Measurements from ENCODE around the gene SEC22A. TPM values are rescaled to one million over a fixed set of nuclear protein-coding genes. Genes with fewer than 3 reads are reported as not detected.

Gene SEC22A
- total and polyA plus RNA-seq, 2 of the 13 experiments (the other 11 are each of a cell fraction or from before 2014, with no cell fraction given), result 14.1 to 17.3 TPM

DNA sequence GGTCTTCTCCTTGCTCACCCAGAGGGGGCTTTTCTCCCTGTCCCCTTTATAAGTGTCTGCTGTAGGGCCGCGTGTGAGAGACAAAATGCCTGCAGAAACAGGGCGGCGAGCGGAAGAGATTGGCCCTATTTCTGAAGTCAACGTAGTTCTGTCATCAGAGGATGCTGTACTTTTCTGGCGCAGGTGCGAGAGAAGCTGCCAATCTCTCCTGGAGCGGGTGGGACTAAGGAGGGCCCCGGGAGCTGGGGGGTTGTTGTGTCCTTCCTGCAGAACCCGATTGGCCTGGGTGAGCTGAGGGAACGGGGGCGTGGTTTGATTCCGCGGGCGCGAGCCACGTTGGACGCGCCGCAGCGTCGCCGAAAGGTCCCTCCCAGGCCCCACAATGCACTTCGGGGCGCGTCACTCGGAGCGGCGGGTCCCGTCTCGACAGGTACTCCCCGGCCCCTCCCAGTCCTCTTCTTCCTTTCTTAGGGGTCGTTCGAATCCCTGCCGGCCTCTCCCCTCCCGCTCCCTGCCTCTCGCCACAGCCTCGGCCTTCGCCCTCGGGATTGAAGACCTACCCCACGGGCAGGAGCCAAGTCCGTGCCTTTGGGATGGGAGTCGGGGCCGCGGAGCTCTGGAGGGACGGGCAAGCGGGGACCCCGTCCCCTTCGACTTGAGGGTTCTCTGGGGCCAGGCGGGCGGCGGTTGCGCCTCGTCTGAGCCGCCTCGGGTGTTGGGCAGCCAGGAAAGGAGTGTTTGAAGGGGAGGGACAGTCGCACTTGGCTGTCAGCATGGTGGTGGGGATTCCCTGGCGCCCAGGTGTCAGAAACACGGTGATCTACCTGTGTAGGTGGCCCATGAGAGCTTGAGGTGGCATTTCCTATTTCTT, at the start of gene SEC22A (continued):
- TF ChIP-seq ZNF841 (CRISPR knock-in tag; IDR thresholded peaks at IDR 0.05; ENCODE audit: borderline replicate concordance) (no peak), MAFK (conservative IDR thresholded peaks at IDR 0.05 in 1 of 2, IDR thresholded peaks at IDR 0.05 in 1 of 2; ENCODE audit: low read length in 2 of 2) (no peak), ZNF343 (CRISPR knock-in tag; IDR thresholded peaks at IDR 0.05) (peak; percentile 60; the same call in 1 of the 2 replicates), ZNF207 (IDR thresholded peaks at IDR 0.05; ENCODE audit: borderline replicate concordance) (no peak), POLR2AphosphoS2 (IDR thresholded peaks at IDR 0.05; ENCODE audit: low read depth, low read length) (0 out of 2 replicates have a peak, but pooled peaks have one; percentile 57), ZNF101 (CRISPR knock-in tag; IDR thresholded peaks at IDR 0.05; ENCODE audit: borderline replicate concordance, low read depth) (0 out of 2 replicates have a peak, but pooled peaks have one; percentile 22), SRSF9 (IDR thresholded peaks at IDR 0.05; ENCODE audit: borderline replicate concordance, insufficient read depth, low read depth, low read length, poor library complexity, severe bottlenecking) (no peak), ZNF256 (CRISPR knock-in tag; conservative IDR thresholded peaks at IDR 0.05) (no peak), MTF2 (CRISPR knock-in tag; IDR thresholded peaks at IDR 0.05; ENCODE audit: borderline replicate concordance) (no peak), NFYB (CRISPR knock-in tag; IDR thresholded peaks at IDR 0.05) (peak; percentile 84), HNRNPK (IDR thresholded peaks at IDR 0.05; ENCODE audit: low read depth, low read length, poor library complexity, severe bottlenecking) (peak; percentile 29), RFXANK (CRISPR knock-in tag; IDR thresholded peaks at IDR 0.05) (no peak), SKI (IDR thresholded peaks at IDR 0.05; ENCODE audit: partially characterized antibody) (no peak), REL (CRISPR knock-in tag; conservative IDR thresholded peaks at IDR 0.05) (no peak), ZNF367 (CRISPR knock-in tag; IDR thresholded peaks at IDR 0.05; ENCODE audit: borderline replicate concordance) (no peak), FLYWCH1 (CRISPR knock-in tag; IDR thresholded peaks at IDR 0.05) (no peak), RBM39 (IDR thresholded peaks at IDR 0.05; ENCODE audit: low read depth, low read length, poor library complexity, severe bottlenecking) (no peak), AKAP8 (CRISPR knock-in tag; IDR thresholded peaks at IDR 0.05) (no peak)
- TF ChIP-seq, protein P1, sequence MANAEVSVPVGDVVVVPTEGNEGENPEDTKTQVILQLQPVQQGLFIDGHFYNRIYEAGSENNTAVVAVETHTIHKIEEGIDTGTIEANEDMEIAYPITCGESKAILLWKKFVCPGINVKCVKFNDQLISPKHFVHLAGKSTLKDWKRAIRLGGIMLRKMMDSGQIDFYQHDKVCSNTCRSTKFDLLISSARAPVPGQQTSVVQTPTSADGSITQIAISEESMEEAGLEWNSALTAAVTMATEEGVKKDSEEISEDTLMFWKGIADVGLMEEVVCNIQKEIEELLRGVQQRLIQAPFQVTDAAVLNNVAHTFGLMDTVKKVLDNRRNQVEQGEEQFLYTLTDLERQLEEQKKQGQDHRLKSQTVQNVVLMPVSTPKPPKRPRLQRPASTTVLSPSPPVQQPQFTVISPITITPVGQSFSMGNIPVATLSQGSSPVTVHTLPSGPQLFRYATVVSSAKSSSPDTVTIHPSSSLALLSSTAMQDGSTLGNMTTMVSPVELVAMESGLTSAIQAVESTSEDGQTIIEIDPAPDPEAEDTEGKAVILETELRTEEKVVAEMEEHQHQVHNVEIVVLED (CRISPR knock-in tag; IDR thresholded peaks at IDR 0.05; ENCODE audit: borderline replicate concordance), result peak; percentile 95
- TF ChIP-seq, protein P2, sequence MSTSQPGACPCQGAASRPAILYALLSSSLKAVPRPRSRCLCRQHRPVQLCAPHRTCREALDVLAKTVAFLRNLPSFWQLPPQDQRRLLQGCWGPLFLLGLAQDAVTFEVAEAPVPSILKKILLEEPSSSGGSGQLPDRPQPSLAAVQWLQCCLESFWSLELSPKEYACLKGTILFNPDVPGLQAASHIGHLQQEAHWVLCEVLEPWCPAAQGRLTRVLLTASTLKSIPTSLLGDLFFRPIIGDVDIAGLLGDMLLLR (CRISPR knock-in tag; IDR thresholded peaks at IDR 0.05), result no peak
- TF ChIP-seq, protein P3, sequence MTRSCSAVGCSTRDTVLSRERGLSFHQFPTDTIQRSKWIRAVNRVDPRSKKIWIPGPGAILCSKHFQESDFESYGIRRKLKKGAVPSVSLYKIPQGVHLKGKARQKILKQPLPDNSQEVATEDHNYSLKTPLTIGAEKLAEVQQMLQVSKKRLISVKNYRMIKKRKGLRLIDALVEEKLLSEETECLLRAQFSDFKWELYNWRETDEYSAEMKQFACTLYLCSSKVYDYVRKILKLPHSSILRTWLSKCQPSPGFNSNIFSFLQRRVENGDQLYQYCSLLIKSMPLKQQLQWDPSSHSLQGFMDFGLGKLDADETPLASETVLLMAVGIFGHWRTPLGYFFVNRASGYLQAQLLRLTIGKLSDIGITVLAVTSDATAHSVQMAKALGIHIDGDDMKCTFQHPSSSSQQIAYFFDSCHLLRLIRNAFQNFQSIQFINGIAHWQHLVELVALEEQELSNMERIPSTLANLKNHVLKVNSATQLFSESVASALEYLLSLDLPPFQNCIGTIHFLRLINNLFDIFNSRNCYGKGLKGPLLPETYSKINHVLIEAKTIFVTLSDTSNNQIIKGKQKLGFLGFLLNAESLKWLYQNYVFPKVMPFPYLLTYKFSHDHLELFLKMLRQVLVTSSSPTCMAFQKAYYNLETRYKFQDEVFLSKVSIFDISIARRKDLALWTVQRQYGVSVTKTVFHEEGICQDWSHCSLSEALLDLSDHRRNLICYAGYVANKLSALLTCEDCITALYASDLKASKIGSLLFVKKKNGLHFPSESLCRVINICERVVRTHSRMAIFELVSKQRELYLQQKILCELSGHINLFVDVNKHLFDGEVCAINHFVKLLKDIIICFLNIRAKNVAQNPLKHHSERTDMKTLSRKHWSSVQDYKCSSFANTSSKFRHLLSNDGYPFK (CRISPR knock-in tag; IDR thresholded peaks at IDR 0.05; ENCODE audit: borderline replicate concordance), result peak; percentile 59; the same call in 1 of the 2 replicates
- TF ChIP-seq, protein P4, sequence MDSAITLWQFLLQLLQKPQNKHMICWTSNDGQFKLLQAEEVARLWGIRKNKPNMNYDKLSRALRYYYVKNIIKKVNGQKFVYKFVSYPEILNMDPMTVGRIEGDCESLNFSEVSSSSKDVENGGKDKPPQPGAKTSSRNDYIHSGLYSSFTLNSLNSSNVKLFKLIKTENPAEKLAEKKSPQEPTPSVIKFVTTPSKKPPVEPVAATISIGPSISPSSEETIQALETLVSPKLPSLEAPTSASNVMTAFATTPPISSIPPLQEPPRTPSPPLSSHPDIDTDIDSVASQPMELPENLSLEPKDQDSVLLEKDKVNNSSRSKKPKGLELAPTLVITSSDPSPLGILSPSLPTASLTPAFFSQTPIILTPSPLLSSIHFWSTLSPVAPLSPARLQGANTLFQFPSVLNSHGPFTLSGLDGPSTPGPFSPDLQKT (CRISPR knock-in tag; IDR thresholded peaks at IDR 0.05; ENCODE audit: borderline replicate concordance), result no peak
